ENCODE measurements around the gene CBARP. TPM values are rescaled to one million over a fixed set of nuclear protein-coding genes. Genes with fewer than 3 reads are reported as not detected.

Gene CBARP
- total RNA-seq, 1 experiment from 2014 or later: 23.4 TPM

- TF ChIP-seq ZNF532 (CRISPR knock-in tag; IDR thresholded peaks at IDR 0.05; ENCODE audit: borderline replicate concordance) (peak; percentile 76; the same call in 1 of the 2 replicates), USF1 (CRISPR knock-in tag; IDR thresholded peaks at IDR 0.05) (peak; percentile 57), ZNF138 (CRISPR knock-in tag; conservative IDR thresholded peaks at IDR 0.05) (no peak), E2F5 (CRISPR knock-in tag; IDR thresholded peaks at IDR 0.05) (peak; percentile 94), IRF1 (CRISPR knock-in tag; IDR thresholded peaks at IDR 0.05) (no peak), OVOL2 (CRISPR knock-in tag; IDR thresholded peaks at IDR 0.05; ENCODE audit: borderline replicate concordance) (no peak; the same call in 1 of the 2 replicates), ZNF317 (CRISPR knock-in tag; IDR thresholded peaks at IDR 0.05; ENCODE audit: borderline replicate concordance, low read depth) (no peak), CREM (CRISPR knock-in tag; IDR thresholded peaks at IDR 0.05) (peak; percentile 75; the same call in 1 of the 2 replicates), MXD4 (CRISPR knock-in tag; IDR thresholded peaks at IDR 0.05; ENCODE audit: borderline replicate concordance) (no peak), ZNF671 (CRISPR knock-in tag; IDR thresholded peaks at IDR 0.05) (peak; percentile 78), PRDM15 (CRISPR knock-in tag; IDR thresholded peaks at IDR 0.05) (no peak), JAZF1 (CRISPR knock-in tag; IDR thresholded peaks at IDR 0.05) (no peak), RORB (CRISPR knock-in tag; IDR thresholded peaks at IDR 0.05) (0 out of 2 replicates have a peak, but pooled peaks have one; percentile 50), FOXP1 (CRISPR knock-in tag; IDR thresholded peaks at IDR 0.05; ENCODE audit: borderline replicate concordance) (peak; percentile 46; the same call in 1 of the 2 replicates), ERG (CRISPR knock-in tag; IDR thresholded peaks at IDR 0.05) (peak; percentile 67; the same call in 1 of the 2 replicates), ZNF263 (CRISPR knock-in tag; IDR thresholded peaks at IDR 0.05; ENCODE audit: low read depth) (no peak), ZBTB43 (CRISPR knock-in tag; IDR thresholded peaks at IDR 0.05) (no peak), ATF3 (CRISPR knock-in tag; conservative IDR thresholded peaks at IDR 0.05) (no peak), IRF2 (CRISPR knock-in tag; IDR thresholded peaks at IDR 0.05; ENCODE audit: borderline replicate concordance, low read depth) (no peak), NFE2L1 (CRISPR knock-in tag; IDR thresholded peaks at IDR 0.05) (no peak), ATF6 (CRISPR knock-in tag; IDR thresholded peaks at IDR 0.05) (no peak), GTF2I (CRISPR knock-in tag; conservative IDR thresholded peaks at IDR 0.05) (no peak), KAT7 (CRISPR knock-in tag; IDR thresholded peaks at IDR 0.05; ENCODE audit: borderline replicate concordance) (no peak)
These were observed 31.8 kb upstream of the CBARP start (continued) for GRCh38 chr19:1269478-1270212.
